Muscle layer of duodenum (tissue), 2 donors: ENCODE data around the gene ROS1.

Source experiments
- H3K27ac ChIP-seq: one replicate; pipeline ENCODE4 v1.7.0; 2013; ENCODE audit warnings: mild to moderate bottlenecking, low read length
- H3K27me3 ChIP-seq: one replicate; pipeline ENCODE4 v1.7.0; 2013; ENCODE audit warnings: low read depth, mild to moderate bottlenecking, control low read depth, low read length
- H3K36me3 ChIP-seq, 2 donors: one replicate each; pipeline ENCODE4 v1.7.0; 2013; ENCODE audit warnings: low read length in 2 of 2, control low read depth in 1 of 2, mild to moderate bottlenecking in 1 of 2; ENCODE audit not compliant: insufficient read depth in 2 of 2, control insufficient read depth in 1 of 2
- H3K4me1 ChIP-seq, 2 donors: one replicate each; pipeline ENCODE4 v1.7.0; 2013; ENCODE audit warnings: low read length in 2 of 2, mild to moderate bottlenecking in 2 of 2, control low read depth in 1 of 2, moderate library complexity in 1 of 2; ENCODE audit not compliant: insufficient read depth in 2 of 2, control insufficient read depth in 1 of 2
- H3K4me3 ChIP-seq, 2 donors: one replicate each; pipeline ENCODE4 v1.7.0; 2013; ENCODE audit warnings: low read length in 2 of 2, low read depth in 1 of 2, mild to moderate bottlenecking in 1 of 2
- H3K9me3 ChIP-seq, 2 donors: one replicate each; pipeline ENCODE4 v1.7.0; 2013; ENCODE audit warnings: low read length in 2 of 2, control low read depth in 1 of 2, mild to moderate bottlenecking in 1 of 2; ENCODE audit not compliant: control insufficient read depth in 1 of 2
- donor health status: healthy.

Gene ROS1

GRCh38 chr6:117397536-117398227 lies 28.1 kb downstream of the ROS1 start:
- Histone ChIP-seq H3K27me3 (no peaks in the 10 kb centered on the region), H3K36me3 (no peaks in the 10 kb centered on the region), H3K27ac (no peak overlapping the region), H3K4me3 (no peak overlapping the region), H3K4me1 (no peaks in the 10 kb centered on the region), H3K9me3 (no peaks in the 10 kb centered on the region)

GRCh38 chr6:117396228-117396627 lies 29.5 kb downstream of the ROS1 start:
- Histone ChIP-seq H3K9me3 (no peaks in the 10 kb centered on the region), H3K27ac (no peak overlapping the region), H3K4me3 (no peak overlapping the region), H3K36me3 (no peaks in the 10 kb centered on the region), H3K27me3 (no peaks in the 10 kb centered on the region), H3K4me1 (no peaks in the 10 kb centered on the region)

GRCh38 chr6:117395164-117395563 lies 30.6 kb downstream of the ROS1 start:
- no peaks in the 10 kb centered on the region for H3K36me3 ChIP-seq
- no peaks in the 10 kb centered on the region for H3K27me3 ChIP-seq
- no peaks in the 10 kb centered on the region for H3K4me1 ChIP-seq
- H3K27ac ChIP-seq, result no peak overlapping the region
- no peaks in the 10 kb centered on the region for H3K9me3 ChIP-seq
- no peak overlapping the region for H3K4me3 ChIP-seq

GRCh38 chr6:117393045-117393444 lies 32.7 kb downstream of the ROS1 start:
- H3K27me3 ChIP-seq, result no peaks in the 10 kb centered on the region
- no peaks in the 10 kb centered on the region for H3K9me3 ChIP-seq
- no peaks in the 10 kb centered on the region for H3K4me1 ChIP-seq
- H3K4me3 ChIP-seq, result no peak overlapping the region
- no peaks in the 10 kb centered on the region for H3K36me3 ChIP-seq
- no peak overlapping the region for H3K27ac ChIP-seq

GRCh38 chr6:117391874-117392583 lies 33.7 kb downstream of the ROS1 start:
- Histone ChIP-seq H3K9me3 (no peaks in the 10 kb centered on the region), H3K36me3 (no peaks in the 10 kb centered on the region), H3K4me1 (no peaks in the 10 kb centered on the region), H3K27ac (no peak overlapping the region), H3K27me3 (no peaks in the 10 kb centered on the region), H3K4me3 (no peak overlapping the region)

GRCh38 chr6:117389227-117390057 lies 36.3 kb downstream of the ROS1 start:
- Histone ChIP-seq H3K36me3 (no peaks in the 10 kb centered on the region), H3K4me1 (no peaks in the 10 kb centered on the region), H3K27ac (no peak overlapping the region), H3K27me3 (no peaks in the 10 kb centered on the region), H3K4me3 (no peak overlapping the region), H3K9me3 (no peaks in the 10 kb centered on the region)

GRCh38 chr6:117387454-117387974 lies 38.2 kb downstream of the ROS1 start:
- no peak overlapping the region for H3K27ac ChIP-seq
- no peaks in the 10 kb centered on the region for H3K27me3 ChIP-seq
- H3K4me3 ChIP-seq, result no peak overlapping the region
- no peaks in the 10 kb centered on the region for H3K9me3 ChIP-seq
- H3K36me3 ChIP-seq, result no peaks in the 10 kb centered on the region
- no peaks in the 10 kb centered on the region for H3K4me1 ChIP-seq

GRCh38 chr6:117384659-117385058 lies 41.1 kb downstream of the ROS1 start:
- Histone ChIP-seq H3K9me3 (no peaks in the 10 kb centered on the region), H3K27me3 (no peaks in the 10 kb centered on the region), H3K4me1 (no peaks in the 10 kb centered on the region), H3K27ac (no peak overlapping the region), H3K36me3 (no peaks in the 10 kb centered on the region), H3K4me3 (no peak overlapping the region)

- no peaks in the 10 kb centered on the region for H3K4me1 ChIP-seq
- H3K27ac ChIP-seq, result no peak overlapping the region
- no peaks in the 10 kb centered on the region for H3K9me3 ChIP-seq
- H3K36me3 ChIP-seq, result no peaks in the 10 kb centered on the region
- H3K27me3 ChIP-seq, result no peaks in the 10 kb centered on the region
- no peak overlapping the region for H3K4me3 ChIP-seq
Measured at GRCh38 chr6:117381749-117382148, 44.0 kb downstream of the ROS1 start.

GRCh38 chr6:117380298-117380697 lies 45.4 kb downstream of the ROS1 start:
- H3K27ac ChIP-seq, result no peak overlapping the region
- H3K27me3 ChIP-seq, result no peaks in the 10 kb centered on the region
- H3K36me3 ChIP-seq, result no peaks in the 10 kb centered on the region
- no peaks in the 10 kb centered on the region for H3K4me1 ChIP-seq
- H3K9me3 ChIP-seq, result no peaks in the 10 kb centered on the region
- H3K4me3 ChIP-seq, result no peak overlapping the region

GRCh38 chr6:117375446-117375845 lies 50.3 kb downstream of the ROS1 start:
- H3K36me3 ChIP-seq, result no peaks in the 10 kb centered on the region
- H3K27me3 ChIP-seq, result no peaks in the 10 kb centered on the region
- no peak overlapping the region for H3K27ac ChIP-seq
- peaks cover 0 to 7% of the 10 kb centered on the region in 2 donors for H3K9me3 ChIP-seq
- H3K4me1 ChIP-seq, result no peaks in the 10 kb centered on the region
- no peak overlapping the region for H3K4me3 ChIP-seq
